ENCODE results near the gene LUM.

DNA sequence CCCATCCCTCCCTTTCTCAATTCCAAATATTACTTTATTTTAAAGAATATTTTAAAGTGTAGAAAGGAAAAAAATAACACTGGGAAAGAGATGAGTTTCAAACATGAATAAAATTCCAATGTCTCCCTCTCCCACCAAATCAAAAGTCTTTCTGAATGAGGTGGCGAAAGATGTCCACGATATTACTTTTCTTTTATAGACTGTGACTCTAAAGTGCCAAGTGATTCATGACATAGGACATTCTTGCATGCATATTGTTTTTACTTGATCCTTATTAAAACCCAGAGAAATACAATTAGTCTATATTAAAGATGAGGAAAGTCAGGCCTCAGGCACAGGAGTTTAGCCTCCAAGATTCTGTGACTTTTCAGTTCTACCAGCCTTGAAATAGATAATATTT, 16.0 kb upstream of the LUM start:
- TF ChIP-seq POLR2A (IDR thresholded peaks at IDR 0.05) (no peak), POLR2AphosphoS5 (IDR thresholded peaks at IDR 0.05) (no peak)
- TF ChIP-seq, protein P1, sequence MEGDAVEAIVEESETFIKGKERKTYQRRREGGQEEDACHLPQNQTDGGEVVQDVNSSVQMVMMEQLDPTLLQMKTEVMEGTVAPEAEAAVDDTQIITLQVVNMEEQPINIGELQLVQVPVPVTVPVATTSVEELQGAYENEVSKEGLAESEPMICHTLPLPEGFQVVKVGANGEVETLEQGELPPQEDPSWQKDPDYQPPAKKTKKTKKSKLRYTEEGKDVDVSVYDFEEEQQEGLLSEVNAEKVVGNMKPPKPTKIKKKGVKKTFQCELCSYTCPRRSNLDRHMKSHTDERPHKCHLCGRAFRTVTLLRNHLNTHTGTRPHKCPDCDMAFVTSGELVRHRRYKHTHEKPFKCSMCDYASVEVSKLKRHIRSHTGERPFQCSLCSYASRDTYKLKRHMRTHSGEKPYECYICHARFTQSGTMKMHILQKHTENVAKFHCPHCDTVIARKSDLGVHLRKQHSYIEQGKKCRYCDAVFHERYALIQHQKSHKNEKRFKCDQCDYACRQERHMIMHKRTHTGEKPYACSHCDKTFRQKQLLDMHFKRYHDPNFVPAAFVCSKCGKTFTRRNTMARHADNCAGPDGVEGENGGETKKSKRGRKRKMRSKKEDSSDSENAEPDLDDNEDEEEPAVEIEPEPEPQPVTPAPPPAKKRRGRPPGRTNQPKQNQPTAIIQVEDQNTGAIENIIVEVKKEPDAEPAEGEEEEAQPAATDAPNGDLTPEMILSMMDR (IDR thresholded peaks at IDR 0.05): no peak

Data from upper lobe of left lung (tissue), 4 donors.